ENCODE results near the gene SPEM1.

Gene SPEM1

GRCh38 chr17:7419819-7420610 is at the start of gene SPEM1:
TSS of gene SPEM1 (plus strand) at chr17:7420324. CDS start at chr17:7420385, 61 bp downstream.
- no peak for DNase-seq

DNA sequence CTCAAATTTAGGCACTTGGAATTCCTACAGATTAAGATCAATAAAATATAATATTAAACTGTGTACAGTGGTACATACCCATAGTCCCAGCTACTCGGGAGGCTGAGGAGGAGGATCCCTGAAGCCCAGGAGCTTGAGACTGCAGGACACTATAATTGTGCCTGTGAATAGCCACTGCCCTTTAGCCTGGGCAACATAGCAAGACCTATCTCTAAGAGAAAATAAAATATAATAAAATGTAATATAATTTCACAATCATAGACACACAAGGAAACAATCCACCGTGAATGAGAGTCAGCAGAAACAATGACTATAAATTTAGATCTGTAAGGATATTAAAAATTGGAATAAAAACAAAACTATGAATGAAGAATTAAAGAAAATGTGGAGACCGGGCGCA is 49.3 kb upstream of the SPEM1 start:
- no peak for DNase-seq

- DNase-seq = no peak
Measured at GRCh38 chr17:7374353-7374752, 45.8 kb upstream of the SPEM1 start.

DNA sequence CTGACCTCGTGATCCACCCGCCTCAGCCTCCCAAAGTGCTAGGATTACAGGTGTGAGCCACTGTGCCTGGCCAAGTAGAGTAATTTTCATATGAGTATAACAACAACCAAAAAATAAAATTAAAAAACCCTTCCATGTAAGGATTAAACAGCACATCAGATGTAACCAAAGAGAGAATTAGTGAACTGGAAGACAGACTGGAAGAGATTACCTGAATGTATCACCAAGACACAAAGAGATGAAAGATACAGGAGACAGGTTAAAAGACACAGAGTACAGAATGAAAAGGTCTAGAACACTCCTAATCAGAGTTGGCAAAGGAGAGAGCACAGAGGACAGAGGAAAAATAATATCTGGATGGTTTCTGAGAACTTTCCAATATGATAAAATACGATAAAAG is 41.0 kb upstream of the SPEM1 start:
- DNase-seq = no peak

- no peak for DNase-seq
Measured at GRCh38 chr17:7380321-7380720, 39.8 kb upstream of the SPEM1 start.

GRCh38 chr17:7380855-7381683 is 39.1 kb upstream of the SPEM1 start, which contains the start of gene TNK1:
TSS of gene TNK1 (plus strand) at chr17:7381089. CDS start at chr17:7382927, 1,838 bp downstream.
- DNase-seq = peak in 1 of 2 experiments; percentile 29

- no peak for DNase-seq
Measured at GRCh38 chr17:7382901-7383300, 37.2 kb upstream of the SPEM1 start.

DNA sequence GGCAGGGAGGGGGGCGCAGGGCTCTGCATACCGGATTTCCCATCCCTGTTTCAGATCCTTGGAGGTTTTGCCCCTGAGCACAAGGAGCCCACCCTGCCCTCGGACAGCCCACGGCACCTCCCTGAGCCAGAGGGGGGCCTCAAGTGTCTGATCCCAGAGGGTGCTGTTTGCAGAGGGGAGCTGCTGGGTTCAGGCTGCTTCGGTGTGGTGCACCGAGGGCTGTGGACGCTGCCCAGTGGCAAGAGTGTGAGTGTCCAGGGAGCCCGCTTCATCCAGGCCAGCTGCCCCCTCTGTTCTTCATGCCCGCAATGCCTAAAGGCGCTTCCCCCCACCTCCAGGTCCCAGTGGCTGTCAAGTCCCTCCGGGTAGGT is 36.8 kb upstream of the SPEM1 start:
- no peak for DNase-seq

DNA sequence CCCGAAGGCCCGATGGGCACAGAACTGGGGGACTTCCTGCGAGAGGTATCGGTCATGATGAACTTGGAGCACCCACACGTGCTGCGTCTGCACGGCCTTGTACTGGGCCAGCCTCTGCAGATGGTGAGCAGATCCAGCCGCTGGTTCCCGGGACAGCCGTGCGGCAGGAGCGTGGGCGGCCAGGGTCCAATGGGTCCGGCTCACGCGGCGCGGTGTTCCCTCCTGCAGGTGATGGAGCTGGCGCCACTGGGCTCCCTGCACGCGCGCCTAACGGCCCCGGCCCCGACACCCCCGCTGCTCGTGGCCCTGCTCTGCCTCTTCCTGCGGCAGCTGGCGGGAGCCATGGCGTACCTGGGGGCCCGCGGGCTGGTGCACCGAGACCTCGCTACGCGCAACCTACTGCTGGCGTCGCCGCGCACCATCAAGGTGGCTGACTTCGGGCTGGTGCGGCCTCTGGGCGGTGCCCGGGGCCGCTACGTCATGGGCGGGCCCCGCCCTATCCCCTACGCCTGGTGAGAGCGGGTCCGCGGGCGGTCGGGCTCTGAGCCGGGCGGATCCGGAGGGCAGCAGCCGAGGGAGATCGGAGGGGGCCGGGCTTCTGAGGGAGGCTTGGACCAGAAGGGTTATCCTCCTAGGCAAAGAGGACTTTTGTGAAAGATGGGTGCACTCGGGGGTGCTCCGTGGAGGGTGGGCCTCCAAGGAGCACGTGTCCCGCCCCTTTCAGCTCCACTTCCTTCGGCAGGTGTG is 36.2 kb upstream of the SPEM1 start:
- DNase-seq = peak; percentile 86 to 89

DNA sequence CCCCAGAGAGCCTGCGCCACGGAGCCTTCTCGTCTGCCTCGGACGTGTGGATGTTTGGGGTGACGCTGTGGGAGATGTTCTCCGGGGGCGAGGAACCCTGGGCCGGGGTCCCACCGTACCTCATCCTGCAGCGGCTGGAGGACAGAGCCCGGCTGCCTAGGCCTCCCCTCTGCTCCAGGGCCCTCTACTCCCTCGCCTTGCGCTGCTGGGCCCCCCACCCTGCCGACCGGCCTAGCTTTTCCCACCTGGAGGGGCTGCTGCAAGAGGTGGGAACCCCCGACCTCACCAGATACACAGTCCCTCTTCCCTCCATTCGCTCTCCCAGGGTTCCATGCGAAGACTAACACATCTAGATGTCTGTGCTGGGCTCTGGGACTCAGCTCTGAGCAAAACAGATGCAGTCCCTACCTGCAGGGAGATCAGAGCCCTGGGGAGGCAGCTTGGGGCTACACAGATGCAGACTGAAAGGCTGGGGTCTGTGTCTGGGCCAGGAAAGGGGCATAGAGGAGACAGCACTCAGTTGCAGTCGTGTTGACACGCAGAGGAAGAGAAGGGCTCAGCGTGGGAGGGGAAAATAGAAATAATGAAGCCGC is 35.5 kb upstream of the SPEM1 start:
- no peak for DNase-seq

- DNase-seq = no peak
Measured at GRCh38 chr17:7388856-7389255, 31.3 kb upstream of the SPEM1 start.

DNA sequence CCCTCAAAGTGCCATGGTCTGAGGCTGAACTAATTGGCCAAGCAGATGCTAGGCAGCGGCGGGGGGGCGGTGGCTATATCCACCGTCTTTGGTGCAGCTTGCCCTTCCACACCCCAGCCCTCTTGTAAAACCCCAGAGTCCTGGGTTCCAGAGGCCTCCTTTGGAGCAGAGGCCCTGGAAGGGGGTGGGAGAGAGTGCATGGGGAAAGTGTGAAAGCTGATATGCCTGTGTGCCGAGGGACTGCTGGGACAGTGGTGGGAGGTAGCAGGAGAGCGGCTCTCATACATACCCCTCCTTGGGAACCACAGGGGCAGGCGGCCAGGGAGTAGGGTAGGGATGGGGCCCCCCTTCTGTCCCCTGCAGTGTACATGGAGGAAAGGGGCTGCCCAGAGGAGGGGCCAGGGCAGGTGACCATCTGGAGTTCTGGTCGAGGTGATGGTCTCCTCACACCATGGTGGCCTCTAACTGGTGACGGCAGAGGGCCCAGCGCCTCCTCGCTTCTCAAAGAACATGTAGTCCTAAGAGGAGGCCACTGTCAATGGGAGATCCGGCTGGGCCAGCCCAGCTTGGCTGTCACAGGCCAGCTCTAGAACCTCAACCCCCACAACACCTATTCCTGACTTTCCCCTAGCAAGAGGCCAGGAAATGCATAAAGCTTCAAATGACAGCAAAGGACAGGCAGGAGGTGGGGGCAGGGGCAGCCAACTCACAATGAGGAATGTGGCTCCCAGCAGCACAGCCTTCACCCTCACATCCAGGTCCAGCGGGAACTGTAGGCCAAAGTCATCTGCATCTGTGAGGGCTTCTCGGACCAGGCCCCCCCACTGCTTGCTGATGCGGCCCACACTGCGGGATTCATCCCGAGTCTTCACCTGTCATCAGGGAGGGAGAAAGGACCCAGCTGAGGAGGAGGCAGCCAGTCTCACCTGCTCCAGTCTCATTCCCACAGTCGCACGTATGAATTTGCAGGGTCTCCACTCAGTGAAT is 29.9 kb upstream of the SPEM1 start:
- no peak for DNase-seq

GRCh38 chr17:7391307-7391706 is 28.8 kb upstream of the SPEM1 start:
- no peak for DNase-seq

GRCh38 chr17:7392696-7393612 is 27.2 kb upstream of the SPEM1 start:
- DNase-seq = no peak

DNA sequence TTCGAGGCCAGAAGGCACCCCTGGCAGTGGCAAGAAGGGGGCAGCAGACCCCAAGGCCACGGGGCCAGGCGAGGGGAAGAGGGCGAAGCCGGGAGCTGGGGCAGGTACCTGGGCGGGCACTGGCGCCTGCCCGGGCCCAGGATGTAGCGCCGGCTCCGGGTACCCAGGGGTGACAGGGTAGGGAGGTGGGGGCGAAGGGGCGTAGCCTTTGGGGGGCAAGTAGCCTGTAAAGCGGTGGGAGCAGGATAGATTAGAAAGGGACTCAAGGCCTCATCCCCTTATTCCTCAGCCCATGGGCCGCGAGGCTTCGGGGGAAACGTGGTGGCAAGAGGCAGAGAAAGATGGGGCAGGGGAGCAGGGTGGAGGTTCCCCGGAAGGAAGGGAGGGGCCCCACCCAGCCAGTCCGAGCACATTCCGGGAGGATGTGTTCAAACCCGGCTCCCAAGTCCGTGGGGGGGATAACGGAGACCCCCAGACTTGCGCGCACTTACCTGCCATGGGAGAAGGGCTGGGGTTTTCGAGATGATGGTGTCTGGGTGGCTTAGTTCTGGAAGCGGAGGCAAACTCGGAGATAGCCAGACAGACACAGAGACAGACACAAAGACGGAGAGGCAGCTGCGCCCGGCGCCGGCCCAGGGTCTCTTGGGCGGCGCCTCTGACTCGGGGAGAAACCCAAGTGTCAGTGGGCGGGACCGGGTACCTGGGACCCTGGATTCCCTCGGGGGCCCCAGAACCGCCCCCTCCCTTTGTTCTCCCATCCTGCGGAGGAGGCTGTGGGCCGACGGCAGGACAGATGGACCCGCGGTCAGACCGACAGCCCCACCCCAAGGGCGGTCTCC is 26.3 kb upstream of the SPEM1 start:
- peak; percentile 44 to 49 for DNase-seq

GRCh38 chr17:7394452-7395191 is 25.5 kb upstream of the SPEM1 start, which contains the start of gene PLSCR3:
TSS of gene PLSCR3 (minus strand) at chr17:7394525. CDS start at chr17:7394110, 415 bp downstream.
- DNase-seq = peak; percentile 90 to 93

- no peak for DNase-seq
Measured at GRCh38 chr17:7396147-7396546, 24.0 kb upstream of the SPEM1 start.

GRCh38 chr17:7398612-7399011 is 21.5 kb upstream of the SPEM1 start:
- DNase-seq = no peak
